Stimulated activated CD4-positive, alpha-beta T cell treated with anti-CD3 and anti-CD28 coated beads, TNF-alpha, amount 100 ng/mL, for 1 hour (primary cell): ENCODE data around the gene RAF1.
"Not testable (repeated sequence)": the region's sequence is repeated elsewhere in the genome, so short reads cannot be mapped to it uniquely, and the experiment has no call there.

Experiments
- DNase-seq, 3 donors: peaks; one replicate each; pipeline ENCODE4 v3.0.0-alpha.2; 2020; ENCODE audit warnings: low read depth in 3 of 3, low spot score in 1 of 3

Gene RAF1

DNA sequence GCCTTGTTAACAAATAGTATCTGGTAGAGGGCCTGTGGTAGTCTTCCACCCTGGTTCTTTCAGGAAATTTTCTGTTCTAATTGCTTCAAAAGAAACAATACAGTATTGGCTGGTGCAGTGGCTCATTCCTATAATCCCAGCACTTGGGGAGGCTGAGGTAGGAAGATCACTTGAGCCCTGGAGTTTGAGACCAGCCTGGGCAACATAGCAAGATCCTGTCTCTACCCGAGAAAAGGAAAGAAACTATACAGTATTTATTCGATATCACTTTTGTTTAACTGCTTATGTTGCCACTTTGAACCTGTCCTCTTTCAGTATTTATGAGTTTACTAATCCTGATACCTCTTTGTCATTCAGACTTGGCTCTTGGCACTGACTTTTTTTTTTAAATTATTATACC lies 102.5 kb downstream of the RAF1 start:
- no peak for DNase-seq

DNA sequence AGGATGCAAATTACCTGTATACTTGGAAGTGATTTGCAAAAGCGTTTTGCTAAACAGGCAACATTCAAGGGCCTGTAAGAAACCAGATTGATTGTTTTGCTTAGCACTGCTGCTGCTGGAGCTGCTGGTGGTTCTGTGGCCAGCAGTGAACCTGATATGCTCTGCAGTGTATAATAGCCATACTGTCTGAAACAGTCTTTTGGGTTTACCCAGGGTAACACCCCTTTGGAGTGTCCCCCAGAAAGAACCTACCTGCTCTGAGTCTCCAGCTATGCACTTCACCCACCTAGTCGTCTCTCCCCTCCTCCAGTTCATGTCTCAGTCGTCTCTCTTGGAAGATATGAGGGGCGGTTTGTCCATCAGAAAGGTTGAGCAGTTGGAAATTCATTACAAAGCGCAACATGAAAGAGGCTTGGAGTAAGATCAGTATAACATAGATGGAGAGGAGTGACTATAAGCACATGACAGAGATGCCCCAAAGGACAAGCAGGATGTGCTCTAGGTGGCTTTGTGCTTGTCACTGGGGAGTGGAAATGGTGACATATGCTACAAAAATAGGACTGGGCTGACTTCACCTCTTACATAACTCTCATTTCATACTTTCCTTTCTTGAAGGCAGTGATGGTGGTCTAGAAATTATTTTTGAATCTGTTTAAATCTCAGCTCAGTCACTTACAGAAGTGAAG lies 103.3 kb downstream of the RAF1 start:
- DNase-seq: no peak

DNA sequence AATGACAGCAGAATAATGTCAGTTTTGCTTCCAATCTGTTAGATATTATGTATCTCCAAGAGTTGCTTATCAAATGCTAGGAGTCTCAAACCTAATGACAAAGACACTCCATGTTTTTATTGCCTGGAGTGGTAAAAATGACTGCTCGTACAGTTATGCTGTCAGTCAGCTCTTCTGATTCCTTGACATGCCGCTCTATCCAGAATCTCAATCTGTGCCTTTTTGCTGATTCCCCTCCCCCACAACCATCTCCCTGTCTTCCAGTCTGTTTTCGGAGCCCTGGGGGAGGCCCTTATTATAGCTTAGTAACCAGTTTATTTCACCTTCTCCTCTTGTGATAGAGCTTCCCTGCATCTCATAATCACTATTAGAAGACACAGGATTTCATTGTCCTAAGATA lies 104.4 kb downstream of the RAF1 start:
- no peak for DNase-seq

DNA sequence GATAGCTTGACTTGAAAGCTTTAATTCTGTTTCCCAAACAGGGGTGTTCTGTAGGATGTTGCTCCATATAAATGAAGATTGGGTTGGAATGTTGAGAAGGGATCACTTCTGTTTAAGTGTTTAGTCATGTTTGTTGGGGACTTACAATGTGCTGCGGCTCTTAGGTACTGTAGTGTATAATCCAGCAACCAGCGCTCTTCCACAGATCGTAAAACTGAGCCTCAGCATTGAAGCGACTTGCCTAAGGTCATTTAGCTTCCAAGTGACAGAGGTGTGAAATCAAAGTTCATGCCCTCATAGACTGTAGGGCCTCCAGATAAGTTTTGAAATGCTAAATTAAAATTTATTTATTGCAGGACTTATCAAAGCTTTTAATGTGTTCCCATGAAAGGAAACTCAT lies 105.2 kb downstream of the RAF1 start:
- DNase-seq: no peak

- no peak for DNase-seq
Observed at GRCh38 chr3:12557473-12558100, 106.3 kb downstream of the RAF1 start.

DNA sequence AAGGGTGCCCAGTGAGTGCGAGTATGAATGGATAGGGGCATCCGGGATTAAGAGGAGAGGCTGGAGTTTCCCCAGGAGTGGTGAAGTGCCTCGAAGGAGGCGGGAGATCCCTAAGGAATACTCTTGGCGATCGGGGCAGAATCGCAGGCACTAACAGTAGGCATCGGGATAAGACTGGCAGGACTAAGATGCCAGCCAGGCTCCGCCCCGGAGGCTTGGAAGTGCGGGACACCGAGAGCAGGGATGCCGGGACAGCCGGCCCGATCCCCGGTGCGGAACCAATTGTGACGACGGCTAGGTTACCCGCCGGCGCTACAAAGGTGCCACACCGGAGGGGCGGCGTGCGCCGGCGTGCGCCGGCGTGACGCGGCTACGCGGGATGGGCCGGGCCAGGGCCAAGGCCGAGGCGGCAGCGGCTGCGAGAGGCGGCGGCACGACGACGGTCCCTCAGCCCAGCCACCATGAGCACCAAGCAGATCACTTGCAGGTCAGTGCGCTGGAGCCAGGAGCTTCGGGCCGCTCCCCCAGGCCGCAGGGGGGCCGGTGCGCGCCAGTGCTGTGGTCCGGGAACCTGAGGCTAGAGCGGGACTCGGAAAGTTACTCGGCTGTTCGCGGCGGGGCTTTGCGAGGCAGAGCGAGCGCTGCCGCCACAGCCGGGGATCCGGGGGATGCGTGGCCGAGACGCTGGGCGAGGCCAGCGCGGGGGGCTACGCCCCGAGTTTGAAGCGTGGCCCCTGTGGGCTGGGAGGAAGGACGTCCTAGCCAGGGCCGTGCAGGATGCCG lies 107.0 kb downstream of the RAF1 start, which contains the start of gene MKRN2:
Gene MKRN2 (plus strand): TSS at position 398 of the 783 bp plus-strand sequence. CDS start 64 bp downstream, at position 462.
- DNase-seq: peak; percentile 49 to 86 (median 78)

GRCh38 chr3:12556314-12556689 lies 107.6 kb downstream of the RAF1 start:
- DNase-seq: no peak

DNA sequence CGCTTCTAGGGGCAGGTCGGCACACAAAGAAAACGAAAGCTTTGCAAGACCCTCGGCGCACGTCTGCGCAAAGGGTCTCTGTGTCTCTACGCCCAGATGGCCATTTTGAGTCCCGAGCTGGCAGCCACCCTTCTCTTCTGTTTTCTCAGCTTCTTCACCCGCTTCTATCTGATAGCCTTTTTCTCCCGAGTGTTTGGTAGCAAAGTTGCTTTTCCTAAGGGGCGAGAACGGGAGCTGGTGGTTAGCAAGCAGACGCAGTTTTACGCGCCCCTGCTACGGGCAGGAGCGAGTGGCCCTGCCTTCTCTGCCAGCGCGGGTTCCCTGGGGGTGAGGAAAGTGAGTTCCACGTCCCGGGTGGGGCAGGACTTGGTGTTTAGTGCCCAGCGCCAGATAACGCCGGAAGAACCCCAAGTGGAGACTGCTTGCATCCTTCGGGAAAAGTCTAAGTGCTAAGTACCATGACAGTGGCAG lies 110.0 kb downstream of the RAF1 start:
- DNase-seq: no peak

DNA sequence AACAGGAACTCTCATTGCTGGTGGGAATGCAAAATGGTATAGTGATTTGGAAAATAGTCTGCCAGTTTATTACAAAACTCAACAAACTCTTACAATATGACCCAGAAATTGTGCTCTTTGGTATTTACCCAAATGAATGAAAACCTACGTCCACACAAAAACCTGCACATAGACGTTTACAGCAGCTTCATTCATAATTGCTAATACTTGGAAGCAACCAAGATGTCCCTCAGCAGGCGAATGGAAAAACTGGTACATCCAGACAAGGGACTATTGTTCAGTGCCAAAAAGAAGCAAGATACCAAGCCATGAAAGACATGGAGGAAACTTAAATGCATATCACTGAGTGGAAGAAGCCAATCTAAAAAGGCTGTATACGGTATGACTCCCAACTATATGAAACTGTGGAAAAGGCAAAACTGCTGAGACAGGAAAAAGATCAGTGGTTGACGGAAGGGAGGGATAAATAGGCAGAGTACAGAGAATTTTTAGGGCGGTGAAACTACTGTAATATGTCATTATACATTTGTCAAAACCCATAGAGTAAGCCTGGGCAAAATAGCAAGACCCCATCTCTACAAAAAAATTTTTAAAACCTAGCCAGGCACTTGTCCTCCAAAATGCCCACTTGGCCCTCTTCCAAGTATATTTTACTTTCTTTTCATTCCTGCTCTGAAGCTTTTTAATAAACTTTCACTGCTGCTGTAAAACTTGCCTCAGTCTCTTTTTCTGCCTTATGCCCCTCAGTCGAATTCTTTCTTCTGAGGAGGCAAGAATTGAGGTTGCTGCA lies 113.8 kb downstream of the RAF1 start:
- no peak for DNase-seq

GRCh38 chr3:12545473-12545791 lies 118.5 kb downstream of the RAF1 start, which contains the start of gene MKRN2OS:
TSS of gene MKRN2OS (minus strand) at chr3:12545499. CDS start at chr3:12545464, 35 bp downstream.
- DNase-seq: no peak

DNA sequence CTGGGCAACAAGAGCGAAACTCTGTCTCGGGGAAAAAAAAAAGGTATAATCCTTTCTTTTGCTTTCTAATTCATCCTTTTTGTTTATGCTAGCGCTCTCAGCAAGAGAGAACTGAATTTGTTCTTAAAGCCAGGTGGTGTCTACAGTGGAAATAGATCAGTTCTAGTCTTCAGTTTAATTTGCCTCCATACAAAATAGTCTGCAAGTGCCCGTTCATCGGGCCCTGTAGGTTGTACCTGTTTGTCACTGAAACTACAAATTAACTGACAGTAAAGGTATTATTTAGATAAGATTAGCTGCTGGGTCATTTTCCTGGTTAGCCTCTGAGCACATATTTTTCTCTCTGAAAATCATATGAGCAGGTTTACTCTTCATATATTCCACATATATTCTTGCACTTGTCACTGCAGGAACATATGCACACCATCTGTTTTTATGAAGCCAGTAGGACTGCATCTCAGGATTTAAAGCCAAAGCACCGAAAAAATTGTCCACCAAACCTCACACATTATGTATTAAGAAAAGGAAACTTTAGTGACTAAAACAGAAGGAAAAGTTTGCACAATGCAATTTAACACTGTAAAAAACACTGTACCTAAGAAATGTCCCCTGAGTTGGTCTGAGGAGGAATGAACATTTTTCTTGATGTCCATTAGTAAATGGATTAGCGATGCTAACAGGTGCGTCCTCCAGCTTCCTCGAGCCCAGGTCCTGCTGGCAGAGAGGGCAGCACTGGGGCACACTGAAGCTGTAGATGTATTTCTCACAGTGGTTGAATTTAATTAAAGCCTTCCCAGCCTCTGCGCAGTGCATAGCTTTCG lies 119.1 kb downstream of the RAF1 start:
- no peak for DNase-seq

DNA sequence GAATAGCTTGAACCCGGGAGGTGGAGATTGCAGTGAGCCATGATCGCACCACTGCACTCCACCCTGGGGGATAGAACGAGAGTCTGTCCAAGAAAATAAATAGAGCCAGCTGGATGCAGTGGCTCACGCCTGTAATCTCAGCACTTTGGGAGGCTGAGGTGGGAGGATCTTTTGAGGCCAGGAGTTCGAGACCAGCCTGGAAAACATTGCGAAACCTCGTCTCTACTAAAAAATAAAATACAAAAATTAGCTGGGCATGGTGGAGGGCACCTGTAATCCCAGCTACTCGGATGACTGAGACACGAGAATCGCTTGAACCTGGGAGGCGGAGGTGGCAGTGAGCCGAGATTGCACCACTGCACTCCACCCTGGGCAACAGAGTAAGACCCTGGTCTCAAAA lies 120.4 kb downstream of the RAF1 start:
- DNase-seq: not testable (repeated sequence)

- no peak for DNase-seq
Observed at GRCh38 chr3:12541625-12542024, 122.3 kb downstream of the RAF1 start.

DNA sequence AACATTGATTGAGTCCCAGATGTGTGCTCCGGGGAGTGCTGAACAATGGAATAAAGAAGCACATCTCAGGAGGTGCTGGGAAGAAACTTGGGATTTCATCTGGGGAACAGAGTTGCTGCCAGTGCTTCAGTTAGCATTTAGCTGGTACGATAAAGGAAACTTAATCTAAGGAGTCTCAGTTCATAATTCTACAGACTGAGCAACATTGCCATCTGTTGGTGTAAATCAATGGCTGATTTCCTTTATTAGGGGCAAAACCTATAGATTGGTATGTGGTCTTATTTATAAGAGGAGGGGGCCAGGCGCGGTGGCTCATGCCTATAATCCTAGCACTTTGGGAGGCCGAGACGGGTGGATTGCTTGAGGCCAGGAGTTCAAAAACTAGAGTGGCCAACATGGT lies 127.5 kb downstream of the RAF1 start:
- no peak for DNase-seq
